EH (cell line): ENCODE data around the gene RBM24.
"Not testable (repeated sequence)": the region's sequence is repeated elsewhere in the genome, so short reads cannot be mapped to it uniquely, and the experiment has no call there.

Source experiments
- DNase-seq: peaks from one replicate; pipeline ENCODE4 v3.0.0-alpha.2; 2015; ENCODE audit warnings: low read depth

Gene RBM24

GRCh38 chr6:17291778-17292177 is 10.6 kb downstream of the RBM24 start:
- no peak for DNase-seq

GRCh38 chr6:17292600-17293133 is 11.5 kb downstream of the RBM24 start:
- DNase-seq = no peak

- no peak for DNase-seq
These were observed 12.2 kb downstream of the RBM24 start for GRCh38 chr6:17293395-17293794.

GRCh38 chr6:17297271-17298080 is 16.3 kb downstream of the RBM24 start:
- peak; percentile 18 for DNase-seq

- no peak for DNase-seq
These were observed 17.1 kb downstream of the RBM24 start for GRCh38 chr6:17298257-17298656.

- no peak for DNase-seq
These were observed 18.1 kb downstream of the RBM24 start for GRCh38 chr6:17299222-17299621.

GRCh38 chr6:17299750-17300149 is 18.6 kb downstream of the RBM24 start:
- DNase-seq = peak; percentile 15

GRCh38 chr6:17300637-17301036 is 19.5 kb downstream of the RBM24 start:
- DNase-seq = no peak

GRCh38 chr6:17303444-17303843 is 22.3 kb downstream of the RBM24 start:
- no peak for DNase-seq

- peak; percentile 58 for DNase-seq
These were observed 24.2 kb downstream of the RBM24 start for GRCh38 chr6:17305219-17306001.

GRCh38 chr6:17311595-17312311 is 30.6 kb downstream of the RBM24 start:
- DNase-seq = peak; percentile 37

- not testable (repeated sequence) for DNase-seq
These were observed 32.1 kb downstream of the RBM24 start for GRCh38 chr6:17313238-17313637.

- DNase-seq = no peak
These were observed 32.8 kb downstream of the RBM24 start for GRCh38 chr6:17313971-17314370.

- no peak for DNase-seq
These were observed 34.1 kb downstream of the RBM24 start for GRCh38 chr6:17315262-17315661.

GRCh38 chr6:17318435-17319165 is 37.4 kb downstream of the RBM24 start:
- DNase-seq = no peak

GRCh38 chr6:17320266-17320665 is 39.1 kb downstream of the RBM24 start:
- DNase-seq = not testable (repeated sequence)

GRCh38 chr6:17331238-17331637 is 50.1 kb downstream of the RBM24 start:
- DNase-seq = no peak

- peak; percentile 69 for DNase-seq
These were observed 53.1 kb downstream of the RBM24 start for GRCh38 chr6:17334265-17334664.

GRCh38 chr6:17336425-17336824 is 55.3 kb downstream of the RBM24 start:
- peak; percentile 89 for DNase-seq

- no peak for DNase-seq
These were observed 58.1 kb downstream of the RBM24 start for GRCh38 chr6:17339308-17339670.

GRCh38 chr6:17341117-17341805 is 60.1 kb downstream of the RBM24 start:
- no peak for DNase-seq
